HEK293 (cell line): Measurements from ENCODE around the gene CRY2.

ENCODE experiments used
- BCL11A ChIP-seq: fragments of 450-650 bp; formaldehyde crosslinking; IDR thresholded peaks from 2 replicates; pipeline ENCODE4 v1.5.1; 2016; ENCODE audit warnings: low read depth, missing biosample characterization, missing genetic modification characterization
- ZNF274 ChIP-seq, 2 experiments: fragments of 200-500 bp in 1 of 2; fragments of 450-650 bp in 1 of 2; sonication (Bioruptor generic) in 1 of 2; formaldehyde crosslinking in 1 of 2; IDR thresholded peaks; 2 replicates each; pipeline versions ENCODE4 v1.5.1 to v1.6.1; 2014 to 2016; ENCODE audit warnings: borderline replicate concordance in 1 of 2, inconsistent platforms in 1 of 2, low read length in 1 of 2, missing biosample characterization in 1 of 2, missing genetic modification characterization in 1 of 2
- ZNF530 ChIP-seq: fragments of 450-650 bp; formaldehyde crosslinking; IDR thresholded peaks from 2 replicates; pipeline ENCODE4 v1.5.1; 2016; ENCODE audit warnings: low read depth, missing biosample characterization, missing genetic modification characterization
- ZNF626 ChIP-seq: fragments of 450-650 bp; sonication (Bioruptor Pico); formaldehyde crosslinking; IDR thresholded peaks from 2 replicates; pipeline ENCODE4 v1.5.1; 2018; ENCODE audit warnings: missing biosample characterization, missing genetic modification characterization, inconsistent platforms
- ZNF776 ChIP-seq: fragments of 450-650 bp; formaldehyde crosslinking; IDR thresholded peaks from 2 replicates; pipeline ENCODE4 v1.5.0; 2017; ENCODE audit warnings: missing biosample characterization, missing genetic modification characterization, borderline replicate concordance
- TF ChIP-seq, protein P1 (sequence below): fragments of 450-650 bp; formaldehyde crosslinking; IDR thresholded peaks from 2 replicates; pipeline ENCODE4 v1.5.1; 2016; ENCODE audit warnings: missing biosample characterization, missing genetic modification characterization
- TF ChIP-seq, protein P2 (sequence below): fragments of 450-650 bp; formaldehyde crosslinking; IDR thresholded peaks from 2 replicates; pipeline ENCODE4 v1.5.1; 2016; ENCODE audit warnings: missing biosample characterization, missing genetic modification characterization

DNA sequence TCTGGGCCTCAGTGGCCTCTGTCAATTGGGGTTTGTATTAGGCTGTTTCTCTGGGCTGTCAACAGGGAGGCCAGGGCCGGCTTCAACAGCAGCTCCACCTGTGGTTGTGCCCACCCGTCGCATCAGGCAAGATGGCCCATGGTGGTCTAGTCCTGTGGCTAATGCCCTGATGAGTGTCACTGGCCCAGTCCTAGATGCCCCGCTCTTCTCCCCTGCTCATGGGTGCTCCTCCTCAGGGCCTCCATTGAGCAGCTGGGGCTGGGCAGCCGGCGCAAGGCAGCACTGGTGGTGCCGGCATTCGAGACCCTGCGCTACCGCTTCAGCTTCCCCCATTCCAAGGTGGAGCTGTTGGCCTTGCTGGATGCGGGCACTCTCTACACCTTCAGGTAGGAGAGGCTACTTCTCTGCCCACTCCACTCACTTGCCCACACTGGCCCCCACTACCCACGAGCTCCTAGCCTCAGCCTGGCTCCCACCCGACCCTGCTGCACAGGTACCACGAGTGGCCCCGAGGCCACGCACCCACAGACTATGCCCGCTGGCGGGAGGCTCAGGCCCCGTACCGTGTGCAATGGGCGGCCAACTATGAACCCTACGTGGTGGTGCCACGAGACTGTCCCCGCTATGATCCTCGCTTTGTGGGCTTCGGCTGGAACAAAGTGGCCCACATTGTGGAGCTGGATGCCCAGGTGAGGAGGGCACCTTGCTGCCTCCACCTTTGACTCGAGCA is 80.6 kb downstream of the CRY2 start:
- TF ChIP-seq, protein P1, sequence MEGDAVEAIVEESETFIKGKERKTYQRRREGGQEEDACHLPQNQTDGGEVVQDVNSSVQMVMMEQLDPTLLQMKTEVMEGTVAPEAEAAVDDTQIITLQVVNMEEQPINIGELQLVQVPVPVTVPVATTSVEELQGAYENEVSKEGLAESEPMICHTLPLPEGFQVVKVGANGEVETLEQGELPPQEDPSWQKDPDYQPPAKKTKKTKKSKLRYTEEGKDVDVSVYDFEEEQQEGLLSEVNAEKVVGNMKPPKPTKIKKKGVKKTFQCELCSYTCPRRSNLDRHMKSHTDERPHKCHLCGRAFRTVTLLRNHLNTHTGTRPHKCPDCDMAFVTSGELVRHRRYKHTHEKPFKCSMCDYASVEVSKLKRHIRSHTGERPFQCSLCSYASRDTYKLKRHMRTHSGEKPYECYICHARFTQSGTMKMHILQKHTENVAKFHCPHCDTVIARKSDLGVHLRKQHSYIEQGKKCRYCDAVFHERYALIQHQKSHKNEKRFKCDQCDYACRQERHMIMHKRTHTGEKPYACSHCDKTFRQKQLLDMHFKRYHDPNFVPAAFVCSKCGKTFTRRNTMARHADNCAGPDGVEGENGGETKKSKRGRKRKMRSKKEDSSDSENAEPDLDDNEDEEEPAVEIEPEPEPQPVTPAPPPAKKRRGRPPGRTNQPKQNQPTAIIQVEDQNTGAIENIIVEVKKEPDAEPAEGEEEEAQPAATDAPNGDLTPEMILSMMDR (tag by site-specific recombination) = no peak
- no peak for TF ChIP-seq ZNF530 (tag by site-specific recombination)
- no peak for TF ChIP-seq ZNF776 (tag by site-specific recombination)
- TF ChIP-seq, protein P2, sequence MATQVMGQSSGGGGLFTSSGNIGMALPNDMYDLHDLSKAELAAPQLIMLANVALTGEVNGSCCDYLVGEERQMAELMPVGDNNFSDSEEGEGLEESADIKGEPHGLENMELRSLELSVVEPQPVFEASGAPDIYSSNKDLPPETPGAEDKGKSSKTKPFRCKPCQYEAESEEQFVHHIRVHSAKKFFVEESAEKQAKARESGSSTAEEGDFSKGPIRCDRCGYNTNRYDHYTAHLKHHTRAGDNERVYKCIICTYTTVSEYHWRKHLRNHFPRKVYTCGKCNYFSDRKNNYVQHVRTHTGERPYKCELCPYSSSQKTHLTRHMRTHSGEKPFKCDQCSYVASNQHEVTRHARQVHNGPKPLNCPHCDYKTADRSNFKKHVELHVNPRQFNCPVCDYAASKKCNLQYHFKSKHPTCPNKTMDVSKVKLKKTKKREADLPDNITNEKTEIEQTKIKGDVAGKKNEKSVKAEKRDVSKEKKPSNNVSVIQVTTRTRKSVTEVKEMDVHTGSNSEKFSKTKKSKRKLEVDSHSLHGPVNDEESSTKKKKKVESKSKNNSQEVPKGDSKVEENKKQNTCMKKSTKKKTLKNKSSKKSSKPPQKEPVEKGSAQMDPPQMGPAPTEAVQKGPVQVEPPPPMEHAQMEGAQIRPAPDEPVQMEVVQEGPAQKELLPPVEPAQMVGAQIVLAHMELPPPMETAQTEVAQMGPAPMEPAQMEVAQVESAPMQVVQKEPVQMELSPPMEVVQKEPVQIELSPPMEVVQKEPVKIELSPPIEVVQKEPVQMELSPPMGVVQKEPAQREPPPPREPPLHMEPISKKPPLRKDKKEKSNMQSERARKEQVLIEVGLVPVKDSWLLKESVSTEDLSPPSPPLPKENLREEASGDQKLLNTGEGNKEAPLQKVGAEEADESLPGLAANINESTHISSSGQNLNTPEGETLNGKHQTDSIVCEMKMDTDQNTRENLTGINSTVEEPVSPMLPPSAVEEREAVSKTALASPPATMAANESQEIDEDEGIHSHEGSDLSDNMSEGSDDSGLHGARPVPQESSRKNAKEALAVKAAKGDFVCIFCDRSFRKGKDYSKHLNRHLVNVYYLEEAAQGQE (tag by site-specific recombination) = no peak
- TF ChIP-seq BCL11A = no peak
- TF ChIP-seq ZNF274 (IDR thresholded peaks at IDR 0.05; ENCODE audit: low read length) = no peak
- no peak for TF ChIP-seq ZNF274 (tag by site-specific recombination; IDR thresholded peaks at IDR 0.05; ENCODE audit: borderline replicate concordance)
- no peak for TF ChIP-seq ZNF626
